K562 (cell line): ENCODE measurements around the gene HACD1. TPM values are rescaled to one million over a fixed set of nuclear protein-coding genes. Genes with fewer than 3 reads are reported as not detected.

Experiments
- ARID1B ChIP-seq: fragments of 450-650 bp; IDR thresholded peaks from 2 replicates; pipeline ENCODE4 v1.6.1; 2016; ENCODE audit warnings: antibody characterized with exemption, mild to moderate bottlenecking, inconsistent platforms
- BCOR ChIP-seq: fragments of 450-650 bp; IDR thresholded peaks from 2 replicates; pipeline ENCODE4 v1.6.1; 2016
- CAMTA2 ChIP-seq: fragments of 250-450 bp; sonication (Bioruptor Pico); conservative IDR thresholded peaks from 2 replicates; pipeline ENCODE4 v1.5.1; 2022
- EHMT2 ChIP-seq: fragments of 450-650 bp; IDR thresholded peaks from 2 replicates; pipeline ENCODE4 v1.6.1; 2018; ENCODE audit warnings: antibody characterized with exemption
- HDAC1 ChIP-seq, 2 experiments: fragments of 450-650 bp; IDR thresholded peaks; 2 replicates each; pipeline ENCODE4 v1.6.1; 2016 to 2017; ENCODE audit warnings: inconsistent platforms in 1 of 2, mild to moderate bottlenecking in 1 of 2, moderate library complexity in 1 of 2
- HNRNPK ChIP-seq: fragments of 200-400 bp; formaldehyde crosslinking; IDR thresholded peaks from one replicate; pipeline ENCODE4 v1.6.1; 2018; ENCODE audit warnings: mild to moderate bottlenecking, low read depth, low read length; ENCODE audit not compliant: poor library complexity, severe bottlenecking
- KHSRP ChIP-seq: fragments of 450-650 bp; IDR thresholded peaks from 2 replicates; pipeline ENCODE4 v1.6.1; 2017
- KLF16 ChIP-seq: IDR thresholded peaks from 2 replicates; pipeline ENCODE4 v1.6.1; 2016; ENCODE audit warnings: antibody characterized with exemption
- MCM5 ChIP-seq: fragments of 450-650 bp; IDR thresholded peaks from 2 replicates; pipeline ENCODE4 v1.6.1; 2016; ENCODE audit warnings: low read depth
- MTA2 ChIP-seq: fragments of 450-650 bp; IDR thresholded peaks from 2 replicates; pipeline ENCODE4 v1.6.1; 2016; ENCODE audit warnings: low read depth
- NCOA1 ChIP-seq: fragments of 450-650 bp; IDR thresholded peaks from 2 replicates; pipeline ENCODE4 v1.6.1; 2016; ENCODE audit warnings: low read depth
- NFIC ChIP-seq: fragments of 450-650 bp; IDR thresholded peaks from 2 replicates; pipeline ENCODE4 v1.6.1; 2017; ENCODE audit warnings: mild to moderate bottlenecking, inconsistent platforms
- PHB2 ChIP-seq: fragments of 450-650 bp; IDR thresholded peaks from 2 replicates; pipeline ENCODE4 v1.6.1; 2017; ENCODE audit warnings: low read depth
- POLR2H ChIP-seq: IDR thresholded peaks from 2 replicates; pipeline ENCODE4 v1.6.1; 2016; ENCODE audit warnings: missing genetic modification characterization, low read depth, mild to moderate bottlenecking, control low read depth, missing compliant biosample characterization, moderate library complexity
- POLR3A ChIP-seq: IDR thresholded peaks from 2 replicates; pipeline ENCODE4 v1.6.1; 2011; ENCODE audit warnings: borderline replicate concordance, mild to moderate bottlenecking, moderate library complexity; ENCODE audit not compliant: insufficient read length, insufficient read depth; ENCODE audit errors: extremely low read depth
- POU5F1 ChIP-seq: fragments of 150-350 bp; IDR thresholded peaks from 2 replicates; pipeline ENCODE4 v1.6.1; 2014; ENCODE audit warnings: borderline replicate concordance, low read length, low read depth, mild to moderate bottlenecking; ENCODE audit not compliant: partially characterized antibody
- PTTG1 ChIP-seq: fragments of 450-650 bp; IDR thresholded peaks from 2 replicates; pipeline ENCODE4 v1.6.1; 2016; ENCODE audit warnings: low read depth, mild to moderate bottlenecking, missing genetic modification characterization, missing compliant biosample characterization
- RFX1 ChIP-seq: fragments of 450-650 bp; IDR thresholded peaks from 2 replicates; pipeline ENCODE4 v1.6.1; 2016; ENCODE audit warnings: mild to moderate bottlenecking, moderate library complexity
- RHOXF2B ChIP-seq: fragments of 250-450 bp; sonication (Bioruptor Pico); conservative IDR thresholded peaks from 2 replicates; pipeline ENCODE4 v1.5.1; 2021
- SIN3B ChIP-seq: fragments of 450-650 bp; IDR thresholded peaks from 2 replicates; pipeline ENCODE4 v1.6.1; 2017; ENCODE audit warnings: low read depth, mild to moderate bottlenecking, moderate library complexity
- SMC3 ChIP-seq: conservative IDR thresholded peaks from 2 replicates; pipeline ENCODE4 v1.6.1; 2011; ENCODE audit warnings: low read depth, low read length, improper control_type of control experiment; ENCODE audit not compliant: insufficient read depth
- SPI1 ChIP-seq: IDR thresholded peaks from 2 replicates; pipeline ENCODE4 v1.6.1; 2011; ENCODE audit warnings: low read depth, low read length, control low read depth, borderline replicate concordance
- SRSF3 ChIP-seq: fragments of 200-400 bp; formaldehyde crosslinking; IDR thresholded peaks from 2 replicates; pipeline ENCODE4 v1.6.1; 2016; ENCODE audit warnings: mild to moderate bottlenecking, low read length, moderate library complexity; ENCODE audit not compliant: insufficient read depth
- TBP ChIP-seq: optimal IDR thresholded peaks from 2 replicates; pipeline ENCODE3; 2011; ENCODE audit warnings: low read depth, low read length, improper control_type of control experiment
- TCFL5 ChIP-seq: fragments of 250-450 bp; sonication (Bioruptor Pico); conservative IDR thresholded peaks from 2 replicates; pipeline ENCODE4 v1.6.1; 2021; ENCODE audit warnings: mild to moderate bottlenecking, moderate library complexity, matching md5 sums
- TSC22D4 ChIP-seq: fragments of 450-650 bp; IDR thresholded peaks from 2 replicates; pipeline ENCODE4 v1.6.1; 2016; ENCODE audit warnings: missing genetic modification characterization, missing biosample characterization, control low read depth
- ZBTB17 ChIP-seq: fragments of 450-650 bp; formaldehyde crosslinking; IDR thresholded peaks from 2 replicates; pipeline ENCODE4 v1.4.0; 2020; ENCODE audit warnings: mild to moderate bottlenecking
- ZKSCAN3 ChIP-seq: fragments of 250-450 bp; sonication (Bioruptor Pico); IDR thresholded peaks from 2 replicates; pipeline ENCODE4 v1.4.0; 2020
- ZKSCAN8 ChIP-seq: fragments of 200-800 bp; sonication (Bioruptor generic); IDR thresholded peaks from 2 replicates; pipeline ENCODE4 v1.6.1; 2016; ENCODE audit warnings: missing genetic modification characterization, missing compliant biosample characterization
- ZNF12 ChIP-seq: sonication (generic); formaldehyde crosslinking; IDR thresholded peaks from 2 replicates; pipeline ENCODE4 v1.4.0; 2020; ENCODE audit warnings: mild to moderate bottlenecking, missing genetic modification reagents
- ZNF586 ChIP-seq: fragments of 450-650 bp; formaldehyde crosslinking; conservative IDR thresholded peaks from 2 replicates; pipeline ENCODE4 v1.4.0; 2020; ENCODE audit warnings: mild to moderate bottlenecking, moderate library complexity
- polyA plus RNA-seq, 8 experiments: library from polyadenylated mRNA; depleted of rRNA in 4 of 8; stranded (reverse) in 5 of 8; unstranded in 3 of 8; fragments of >200 nt; fragmentation: Nextera tagmentation in 2 of 8; fragmentation: Illumina TruSeq in 1 of 8; extraction: Ambion mirVana in 2 of 8; extraction: Trizol in 1 of 8; gene quantifications; 2 replicates each; pipeline versions ENCODE4 v1.2.1 to v1.2.3, GENCODE V29; 2011 to 2014; ENCODE audit warnings: inconsistent platforms in 1 of 8, missing spikeins in 1 of 8
- total RNA-seq, 7 experiments: library from RNA; depleted of rRNA in 6 of 7; stranded (reverse); fragments of >200 nt in 6 of 7; fragmentation: Illumina TruSeq in 2 of 7; extraction: Trizol in 2 of 7; gene quantifications; 2 replicates each; pipeline versions ENCODE4 v1.2.1 to v1.2.3, GENCODE V29; 2011 to 2021; ENCODE audit warnings: low replicate concordance in 1 of 7
- TF ChIP-seq, protein P1 (sequence below): fragments of 250-450 bp; sonication (Bioruptor Pico); IDR thresholded peaks from 2 replicates; pipeline ENCODE4 v1.4.0; 2020; ENCODE audit warnings: borderline replicate concordance
- TF ChIP-seq, protein P2 (sequence below): fragments of 450-650 bp; formaldehyde crosslinking; IDR thresholded peaks from 2 replicates; pipeline ENCODE4 v1.4.0; 2020; ENCODE audit warnings: mild to moderate bottlenecking, moderate library complexity

Gene HACD1
- total and polyA plus RNA-seq, 9 of the 15 experiments (the other 6 are each of a cell fraction or from before 2014, with no cell fraction given): 0.99 to 4.5 (median 2.4) TPM

DNA sequence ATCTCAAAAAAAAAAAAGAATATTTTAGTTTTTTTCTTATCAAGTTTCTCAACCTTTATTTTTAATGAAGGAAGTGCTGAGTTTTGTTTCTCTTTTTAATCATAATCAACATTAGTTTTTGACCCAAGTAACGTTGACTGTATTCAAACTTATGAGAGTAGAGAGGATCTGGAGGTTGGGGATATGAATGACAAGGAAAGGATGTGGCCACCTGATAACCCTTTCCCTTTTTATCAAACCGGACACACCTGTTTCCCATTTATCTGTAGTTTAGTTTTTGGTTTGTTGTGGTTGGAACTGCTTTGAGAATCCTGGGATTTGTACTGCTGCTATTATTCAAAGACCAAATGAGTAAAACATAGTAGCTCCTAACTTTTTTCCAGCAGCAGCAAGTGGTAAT, 38.6 kb downstream of the HACD1 start (continued):
- TF ChIP-seq ZKSCAN3 (CRISPR knock-in tag) (no peak), POLR2H (tag) (no peak), ZKSCAN8 (CRISPR knock-in tag) (no peak), ZNF12 (CRISPR knock-in tag) (no peak), BCOR (no peak), ZNF586 (CRISPR knock-in tag) (no peak), NFIC (peak; percentile 64), PHB2 (peak; percentile 70), CAMTA2 (CRISPR knock-in tag) (no peak), SMC3 (no peak), POLR3A (no peak), HDAC1 (IDR thresholded peaks at IDR 0.05) (peak; percentile 39 to 89; a peak in 2 of 4 replicates), TBP (no peak), EHMT2 (peak; percentile 38; the same call in 1 of the 2 replicates), ARID1B (peak; percentile 95), PTTG1 (tag) (no peak), POU5F1 (no peak), TCFL5 (no peak), SIN3B (no peak), MTA2 (peak; percentile 87), SRSF3 (no peak), KLF16 (peak; percentile 79; the same call in 1 of the 2 replicates), NCOA1 (peak; percentile 50; the same call in 1 of the 2 replicates), RFX1 (no peak), HNRNPK (no peak), RHOXF2B (CRISPR knock-in tag) (no peak), ZBTB17 (no peak), SPI1 (no peak), TSC22D4 (no peak), MCM5 (no peak), KHSRP (peak; percentile 40; the same call in 1 of the 2 replicates)
- TF ChIP-seq, protein P1, sequence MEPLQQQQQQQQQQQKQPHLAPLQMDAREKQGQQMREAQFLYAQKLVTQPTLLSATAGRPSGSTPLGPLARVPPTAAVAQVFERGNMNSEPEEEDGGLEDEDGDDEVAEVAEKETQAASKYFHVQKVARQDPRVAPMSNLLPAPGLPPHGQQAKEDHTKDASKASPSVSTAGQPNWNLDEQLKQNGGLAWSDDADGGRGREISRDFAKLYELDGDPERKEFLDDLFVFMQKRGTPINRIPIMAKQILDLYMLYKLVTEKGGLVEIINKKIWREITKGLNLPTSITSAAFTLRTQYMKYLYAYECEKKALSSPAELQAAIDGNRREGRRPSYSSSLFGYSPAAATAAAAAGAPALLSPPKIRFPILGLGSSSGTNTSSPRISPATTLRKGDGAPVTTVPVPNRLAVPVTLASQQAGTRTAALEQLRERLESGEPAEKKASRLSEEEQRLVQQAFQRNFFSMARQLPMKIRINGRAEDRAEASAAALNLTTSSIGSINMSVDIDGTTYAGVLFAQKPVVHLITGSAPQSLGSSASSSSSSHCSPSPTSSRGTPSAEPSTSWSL (CRISPR knock-in tag): no peak
- TF ChIP-seq, protein P2, sequence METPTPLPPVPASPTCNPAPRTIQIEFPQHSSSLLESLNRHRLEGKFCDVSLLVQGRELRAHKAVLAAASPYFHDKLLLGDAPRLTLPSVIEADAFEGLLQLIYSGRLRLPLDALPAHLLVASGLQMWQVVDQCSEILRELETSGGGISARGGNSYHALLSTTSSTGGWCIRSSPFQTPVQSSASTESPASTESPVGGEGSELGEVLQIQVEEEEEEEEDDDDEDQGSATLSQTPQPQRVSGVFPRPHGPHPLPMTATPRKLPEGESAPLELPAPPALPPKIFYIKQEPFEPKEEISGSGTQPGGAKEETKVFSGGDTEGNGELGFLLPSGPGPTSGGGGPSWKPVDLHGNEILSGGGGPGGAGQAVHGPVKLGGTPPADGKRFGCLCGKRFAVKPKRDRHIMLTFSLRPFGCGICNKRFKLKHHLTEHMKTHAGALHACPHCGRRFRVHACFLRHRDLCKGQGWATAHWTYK (CRISPR knock-in tag): no peak
